SK-N-DZ (cell line): ENCODE results near the gene SPATA3.
"Not testable (repeated sequence)": the region's sequence is repeated elsewhere in the genome, so short reads cannot be mapped to it uniquely, and the experiment has no call there.

Source experiments
- DNase-seq: peaks from one replicate; pipeline ENCODE4 v3.0.0-alpha.2; 2015; ENCODE audit warnings: low spot score

Gene SPATA3

DNA sequence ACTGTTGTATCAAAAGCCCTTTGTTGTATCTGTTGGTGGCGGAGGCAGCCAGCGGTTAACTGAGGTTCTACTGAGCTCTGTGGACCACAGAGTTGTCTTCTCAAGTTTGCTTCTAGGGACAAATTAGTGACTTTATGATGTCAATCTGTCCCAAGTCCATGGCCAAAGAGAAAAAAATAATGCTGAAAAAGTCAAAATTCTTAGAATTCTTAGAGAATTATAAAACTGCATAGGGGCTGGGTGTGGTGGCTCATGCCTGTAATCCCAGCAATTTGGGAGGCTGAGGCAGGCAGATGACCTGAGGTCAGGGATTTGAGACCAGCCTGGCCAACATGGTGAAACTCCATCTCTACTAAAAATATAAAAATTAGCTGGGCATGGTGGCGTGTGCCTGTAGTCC, 29.1 kb downstream of the SPATA3 start:
- not testable (repeated sequence) for DNase-seq

DNA sequence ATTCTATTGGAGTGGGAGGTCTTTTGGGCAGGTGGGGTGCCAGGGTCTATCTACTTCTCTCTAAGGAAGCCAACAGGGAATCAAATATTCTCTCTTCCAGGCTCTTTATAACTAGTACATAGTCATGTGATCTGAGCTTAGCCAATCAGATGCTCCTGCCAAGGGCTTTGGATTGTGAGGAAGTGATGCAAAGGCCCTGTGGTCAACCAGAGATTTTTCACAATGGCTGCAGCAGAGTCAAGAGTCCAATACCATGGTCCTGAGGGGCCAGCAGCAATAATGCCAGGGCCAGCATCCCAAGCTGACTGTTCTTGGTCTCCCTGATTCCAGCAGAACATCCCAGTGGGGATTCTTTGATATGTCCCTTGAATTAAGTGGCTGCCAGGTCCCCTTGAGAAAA, 33.0 kb downstream of the SPATA3 start:
- DNase-seq = no peak

DNA sequence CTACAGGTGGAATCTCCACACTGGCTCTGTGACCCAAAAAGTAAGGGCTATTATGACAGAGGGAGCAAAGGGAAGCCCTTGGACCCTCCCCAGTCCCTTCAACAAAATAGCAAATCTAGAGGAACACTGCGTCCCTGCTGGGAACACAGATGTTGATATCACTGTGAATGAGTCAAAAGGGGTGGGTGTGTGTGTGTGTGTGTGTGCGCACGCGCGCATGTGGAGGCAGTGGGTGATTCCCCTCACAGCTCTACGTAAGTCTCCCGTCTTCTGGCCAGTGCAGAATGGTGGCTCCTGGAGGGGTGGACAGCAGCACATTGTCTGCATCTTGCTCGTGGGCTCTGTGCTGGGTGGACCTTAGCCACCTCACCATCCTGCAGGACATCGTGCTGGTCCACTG, 33.6 kb downstream of the SPATA3 start:
- no peak for DNase-seq

DNA sequence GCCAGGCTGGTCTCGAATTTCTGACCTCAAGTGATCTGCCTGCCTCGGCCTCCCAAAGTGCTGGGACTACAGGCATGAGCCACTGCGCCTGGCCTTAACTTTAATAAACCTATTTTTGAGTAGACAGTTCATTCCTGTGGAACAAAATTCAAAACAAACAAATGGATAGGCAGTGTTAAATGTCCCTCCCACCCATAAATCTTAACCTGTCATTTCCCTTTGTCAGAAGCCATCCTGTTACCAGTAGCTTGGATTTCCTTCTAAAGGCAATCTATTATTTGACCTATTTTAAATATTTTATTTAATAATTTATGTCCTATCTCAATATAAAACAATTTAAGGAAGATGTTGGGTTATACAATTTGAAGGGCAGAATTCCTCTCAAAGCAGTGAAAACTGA, 34.8 kb downstream of the SPATA3 start:
- DNase-seq = no peak

DNA sequence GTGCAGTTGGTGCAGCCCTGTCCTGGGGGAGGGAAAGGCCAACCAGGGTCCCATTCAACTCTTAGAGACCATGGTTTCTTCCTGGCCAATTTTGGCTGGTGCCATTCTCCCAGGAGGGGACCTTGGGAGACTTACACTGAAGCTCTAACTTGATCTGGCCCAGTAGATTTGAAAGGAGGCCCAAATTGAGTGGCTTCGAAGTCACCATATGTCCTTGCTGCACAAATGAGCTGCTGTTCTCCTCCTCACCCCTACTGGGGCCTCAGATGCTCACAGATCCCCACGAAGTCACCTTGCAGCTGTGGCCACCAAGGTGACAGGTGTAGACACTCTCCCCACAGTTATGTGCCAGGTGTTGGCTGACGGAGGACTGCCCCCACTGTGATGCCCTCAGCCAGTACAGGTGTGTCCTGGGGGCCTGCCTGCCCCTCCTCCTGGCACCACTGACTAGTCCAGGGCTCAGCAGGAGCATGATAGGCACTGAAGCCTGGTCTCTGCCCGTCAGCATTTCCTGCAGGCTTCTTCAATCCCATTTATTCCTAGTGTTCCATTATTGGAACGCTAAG, 36.7 kb downstream of the SPATA3 start:
- DNase-seq = no peak

DNA sequence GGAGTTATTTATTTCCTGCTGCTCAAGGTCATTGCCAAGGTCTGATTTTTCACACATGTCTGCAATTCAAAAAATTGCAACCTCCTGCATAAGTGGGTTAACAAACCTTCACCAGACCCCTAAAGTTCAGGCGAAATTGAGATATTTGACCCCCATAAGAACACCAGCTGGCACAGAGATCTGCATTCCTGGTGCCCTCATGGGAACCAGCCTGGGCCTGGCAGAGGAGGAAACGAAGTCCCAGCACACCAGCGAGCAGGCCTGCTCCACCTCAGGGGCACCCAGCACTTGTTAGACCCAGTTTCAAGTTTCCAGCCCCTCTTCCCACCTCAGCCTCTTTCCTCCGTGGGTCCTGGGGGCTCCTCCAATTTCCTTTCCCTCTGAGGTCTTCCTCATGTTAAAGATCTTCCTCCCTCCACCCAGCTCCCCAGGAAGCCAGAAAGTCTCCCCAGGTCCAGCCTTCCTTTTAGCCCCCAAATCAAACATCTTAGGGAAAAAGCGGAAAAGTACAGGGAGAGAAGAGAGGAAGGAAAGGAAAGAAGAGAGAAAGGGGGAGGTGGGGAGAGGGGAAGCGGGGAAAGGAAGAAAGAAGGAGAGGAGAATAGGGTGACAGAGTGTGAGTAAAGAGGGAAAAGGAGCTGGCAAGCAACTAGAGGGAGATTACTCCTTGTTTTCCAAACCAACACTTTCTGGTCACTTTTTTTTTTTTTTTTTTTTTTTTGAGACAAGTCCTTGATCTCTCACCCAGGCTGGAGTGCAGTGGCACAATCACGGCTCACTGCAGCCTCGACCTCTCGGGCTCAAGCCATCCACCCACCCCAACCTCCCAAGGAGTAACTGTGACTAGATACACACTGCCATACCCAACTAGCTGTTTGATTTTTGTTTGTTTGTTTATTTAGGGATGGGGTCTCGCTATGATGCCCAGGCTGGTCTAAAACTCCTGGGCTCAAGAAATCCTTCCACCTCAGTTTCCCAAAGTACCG, 37.5 kb downstream of the SPATA3 start:
- DNase-seq = no peak

DNA sequence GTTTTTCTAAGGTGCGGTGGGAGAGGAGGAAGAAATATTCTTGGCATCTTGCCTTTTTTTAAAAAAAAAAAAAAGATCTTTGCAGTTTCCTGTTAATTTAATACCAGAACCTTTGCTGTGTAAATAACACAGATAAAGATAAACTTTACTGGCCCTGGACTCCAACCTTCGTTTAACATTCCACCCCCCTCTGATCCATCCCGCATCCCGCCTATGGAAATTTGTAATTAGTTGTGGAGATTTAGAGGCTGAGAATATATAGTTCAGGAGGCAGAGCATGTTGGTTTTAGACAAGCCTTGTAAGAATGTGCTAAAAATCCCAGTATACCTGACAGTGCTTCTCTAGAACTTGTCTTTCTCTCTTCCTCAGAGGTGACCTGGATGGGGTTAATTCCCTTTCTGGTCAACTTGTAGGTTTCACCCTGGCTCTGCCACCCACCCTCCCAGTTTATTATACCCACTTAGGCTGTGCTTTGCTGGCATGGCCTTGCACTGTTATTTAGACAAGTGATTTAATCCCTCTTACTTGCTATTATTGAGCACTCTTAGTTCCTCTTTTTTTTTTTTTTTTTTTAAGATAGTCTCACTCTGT, 38.5 kb downstream of the SPATA3 start:
- no peak for DNase-seq

DNA sequence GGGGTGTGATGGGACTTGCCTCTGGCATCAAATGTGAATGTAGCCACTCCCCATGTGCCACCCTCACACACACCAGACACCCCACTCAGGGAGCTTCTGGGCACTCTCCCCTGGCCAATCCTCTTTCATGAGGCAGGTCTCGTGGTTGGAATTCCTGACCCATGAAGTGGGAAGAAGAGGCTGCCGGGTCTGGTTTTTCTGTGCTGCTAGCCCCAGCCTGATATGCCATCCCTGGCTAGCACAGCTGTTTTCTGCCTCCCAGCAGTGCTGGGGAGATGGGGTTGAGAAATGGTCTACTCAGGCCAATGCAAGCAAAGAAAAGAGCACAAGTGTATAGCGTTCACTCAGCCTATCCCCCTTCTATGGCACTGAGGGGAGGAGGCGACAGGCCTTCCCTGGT, 40.2 kb downstream of the SPATA3 start:
- DNase-seq = no peak

DNA sequence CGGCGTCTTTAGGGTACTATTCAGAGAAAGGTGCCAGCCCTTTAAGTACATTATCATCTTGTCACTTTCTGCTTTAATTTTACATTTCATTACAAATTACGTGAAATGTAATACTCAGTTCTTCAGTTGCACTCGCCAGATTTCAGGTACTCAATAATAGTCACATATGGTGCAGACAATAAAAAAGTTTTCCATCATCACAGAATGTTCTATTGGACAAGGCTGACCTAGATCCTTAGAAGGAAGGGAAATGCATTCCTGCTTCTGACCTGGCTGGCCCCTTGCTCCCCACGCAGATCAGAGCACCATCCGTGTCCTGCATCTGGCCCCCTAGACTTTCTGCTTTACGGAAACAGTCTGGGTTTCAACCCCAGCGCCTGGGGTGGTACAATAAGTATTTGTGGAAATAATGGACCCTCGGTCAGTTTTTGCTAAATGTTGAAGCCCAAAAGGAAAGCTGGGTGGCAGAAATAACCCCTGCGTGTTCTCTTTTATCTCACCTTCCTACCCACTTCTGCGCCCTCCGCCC, 40.7 kb downstream of the SPATA3 start:
- DNase-seq = no peak

DNA sequence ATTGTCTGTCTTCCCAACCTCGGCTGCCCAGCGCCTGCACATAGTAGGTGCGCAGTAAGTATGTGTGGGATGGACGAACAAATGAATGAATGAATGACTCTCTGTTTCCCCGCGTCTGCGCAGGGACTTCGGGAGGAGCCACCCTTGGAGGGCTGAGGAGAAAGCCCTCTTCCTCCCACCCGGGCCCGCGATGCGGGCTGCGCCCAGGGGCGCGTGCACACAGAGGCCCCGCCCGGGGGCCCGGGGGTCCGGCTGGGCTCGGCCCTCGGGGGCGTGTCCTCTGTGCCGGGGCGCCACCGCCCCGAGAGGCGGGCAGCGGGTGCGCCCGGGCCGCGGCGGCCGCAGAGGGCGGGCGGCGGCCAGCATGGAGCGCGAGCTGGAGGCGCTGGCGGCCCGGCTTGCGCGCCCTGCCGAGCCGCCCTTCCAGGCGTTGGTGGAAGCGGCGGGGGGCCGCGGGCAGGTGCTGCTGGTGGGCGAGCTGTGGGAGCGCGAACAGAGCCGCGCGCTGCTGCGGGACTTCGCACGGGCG, 41.3 kb downstream of the SPATA3 start, which contains the start of gene C2orf72:
Gene C2orf72 (plus strand): TSS at position 322 of the 529 bp plus-strand sequence. CDS start 43 bp downstream, at position 365.
- no peak for DNase-seq

DNA sequence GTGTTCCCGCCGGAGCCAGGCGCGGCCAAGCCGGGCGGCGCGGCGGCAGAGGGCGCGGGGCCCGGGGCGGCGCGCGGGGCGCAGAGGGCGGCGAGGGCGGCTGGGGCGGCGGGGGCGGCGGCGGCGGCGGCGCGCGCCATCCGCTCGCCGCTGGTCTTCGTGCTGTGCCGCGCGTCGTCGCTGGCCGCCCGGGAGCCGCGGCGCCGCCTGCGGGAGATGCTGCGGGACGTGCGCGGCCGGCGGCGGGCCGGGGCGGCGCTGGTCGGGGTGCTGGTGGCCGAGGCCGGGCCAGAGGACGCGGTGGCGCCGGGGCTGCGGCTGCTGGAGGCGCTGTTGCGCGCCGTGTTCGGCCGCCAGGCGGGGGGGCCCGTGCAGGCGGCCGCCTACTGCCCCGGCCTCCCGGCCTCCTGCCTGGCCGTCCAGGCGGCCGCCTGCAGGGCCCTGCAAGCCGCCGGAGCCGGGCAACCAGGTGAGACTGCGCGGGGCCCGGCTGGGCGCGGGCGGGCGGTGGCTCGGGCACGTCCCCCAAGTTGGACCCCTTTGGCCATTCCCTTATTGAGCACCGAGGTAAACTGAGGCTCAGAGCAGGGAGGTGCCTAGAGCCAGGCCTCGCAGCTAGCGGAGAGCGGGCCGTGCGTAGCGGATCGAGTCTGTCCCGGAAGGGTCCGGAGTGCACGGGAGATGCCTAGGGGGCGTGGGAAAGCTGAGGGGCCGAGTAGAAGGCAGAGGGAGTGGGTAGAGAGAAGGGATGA, 42.0 kb downstream of the SPATA3 start:
- DNase-seq = no peak

DNA sequence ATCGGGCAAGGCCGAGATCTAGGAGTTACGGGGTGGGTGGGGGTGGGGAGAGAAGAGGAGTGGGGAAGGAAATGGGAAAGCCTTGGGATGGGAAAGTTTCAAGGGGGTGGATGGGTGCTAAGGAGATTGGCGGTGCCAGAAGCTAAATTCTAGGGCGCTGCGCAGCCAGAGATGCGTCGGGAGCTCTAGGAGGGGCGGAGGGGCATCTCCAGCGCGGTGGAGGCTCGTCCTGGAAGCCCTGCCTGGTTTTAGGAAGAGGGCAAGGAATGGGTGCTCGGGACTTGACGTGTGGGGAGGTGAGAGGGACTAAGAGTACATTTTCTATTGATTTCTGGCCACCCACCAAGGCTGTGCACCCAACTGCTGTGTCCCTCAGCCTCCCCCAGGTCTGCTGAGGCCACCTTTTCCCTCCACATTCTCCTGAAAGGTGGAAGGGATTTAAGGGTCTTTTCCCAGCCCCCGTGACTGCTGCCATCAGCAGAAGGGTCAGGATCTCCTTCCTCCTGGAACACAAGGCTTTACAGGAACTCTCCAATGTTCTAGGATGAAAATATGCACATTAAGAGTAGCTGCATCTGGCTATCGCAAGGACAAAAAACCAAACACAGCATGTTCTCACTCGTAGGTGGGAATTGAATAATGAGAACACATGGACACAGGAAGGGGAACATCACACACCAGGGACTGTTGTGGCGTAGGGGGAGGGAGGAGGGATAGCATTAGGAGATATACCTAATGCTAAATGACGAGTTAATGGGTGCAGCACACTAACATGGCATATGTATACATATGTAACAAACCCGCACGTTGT, 42.8 kb downstream of the SPATA3 start:
- DNase-seq = no peak

DNA sequence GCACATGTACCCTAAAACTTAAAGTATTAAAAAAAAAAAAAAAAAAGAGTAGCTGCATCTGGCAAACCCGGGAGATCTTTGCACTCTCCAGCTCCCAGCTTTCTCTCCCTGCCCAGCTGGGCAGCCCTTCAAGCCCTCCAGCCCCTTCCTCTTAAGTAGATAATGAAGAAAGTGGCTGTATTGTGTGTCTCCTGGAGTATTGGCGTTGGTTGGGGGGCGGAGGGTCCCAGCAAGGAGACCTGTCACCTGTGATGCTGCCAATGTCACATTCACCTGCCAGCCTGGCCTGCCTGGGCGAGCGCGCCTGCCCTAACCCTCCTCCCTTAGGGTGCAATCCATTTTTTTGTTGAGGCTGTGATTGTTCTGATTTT, 43.4 kb downstream of the SPATA3 start:
- DNase-seq = no peak

DNA sequence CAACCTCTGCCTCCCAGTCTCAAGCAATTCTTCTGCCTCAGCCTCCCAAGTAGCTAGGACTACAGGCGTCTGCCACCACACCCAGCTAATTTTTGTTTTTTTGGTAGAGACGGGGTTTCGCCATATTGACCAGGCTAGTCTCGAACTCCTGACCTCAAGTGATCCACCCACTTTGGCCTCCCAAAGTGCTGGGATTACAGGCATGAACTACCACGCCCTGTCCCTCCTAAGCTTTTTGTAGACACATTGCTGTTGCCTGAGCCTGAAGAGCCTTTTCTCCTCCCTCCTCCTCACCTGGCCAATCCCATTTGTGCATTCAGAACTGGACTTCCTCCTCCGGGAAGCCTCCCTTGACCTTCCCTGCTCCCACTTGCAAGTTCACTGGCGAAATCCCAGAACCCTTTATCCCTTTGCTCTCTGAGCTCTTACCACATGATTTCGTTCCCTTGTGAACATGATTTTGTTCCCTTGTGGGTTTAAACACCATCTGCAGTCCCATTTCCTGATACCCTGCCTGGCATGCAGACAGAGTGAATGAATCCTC, 44.0 kb downstream of the SPATA3 start:
- DNase-seq = no peak

DNA sequence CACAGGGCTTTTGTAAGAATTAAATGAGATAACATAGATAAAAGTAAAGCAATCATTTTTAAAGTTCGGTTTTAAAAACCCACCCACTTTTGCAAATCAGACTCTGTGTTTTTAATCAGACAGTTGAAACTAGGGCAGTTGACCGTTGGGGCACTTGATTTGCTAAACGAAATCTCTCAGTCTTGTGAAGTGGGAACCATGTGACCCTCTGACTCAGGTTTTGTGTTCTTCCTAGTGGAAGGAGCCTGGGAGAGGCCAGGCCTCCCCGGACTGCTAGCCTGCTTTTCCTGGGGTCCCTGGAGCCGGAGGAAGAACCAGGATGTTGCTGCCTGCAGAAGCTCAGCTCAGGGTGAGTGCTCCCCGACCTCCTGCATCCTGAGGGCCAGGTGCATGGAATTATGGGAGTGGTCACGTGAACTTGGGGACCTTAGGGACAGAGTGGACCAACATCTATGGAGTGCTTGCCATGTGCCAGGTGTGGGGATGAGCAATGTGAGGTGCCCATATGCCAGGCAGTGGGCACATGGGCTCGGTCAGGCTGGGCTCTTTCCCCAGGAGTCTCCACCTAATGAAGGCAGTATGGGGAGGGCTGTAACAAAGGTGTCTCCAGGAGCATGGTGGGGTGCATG, 45.3 kb downstream of the SPATA3 start:
- no peak for DNase-seq

DNA sequence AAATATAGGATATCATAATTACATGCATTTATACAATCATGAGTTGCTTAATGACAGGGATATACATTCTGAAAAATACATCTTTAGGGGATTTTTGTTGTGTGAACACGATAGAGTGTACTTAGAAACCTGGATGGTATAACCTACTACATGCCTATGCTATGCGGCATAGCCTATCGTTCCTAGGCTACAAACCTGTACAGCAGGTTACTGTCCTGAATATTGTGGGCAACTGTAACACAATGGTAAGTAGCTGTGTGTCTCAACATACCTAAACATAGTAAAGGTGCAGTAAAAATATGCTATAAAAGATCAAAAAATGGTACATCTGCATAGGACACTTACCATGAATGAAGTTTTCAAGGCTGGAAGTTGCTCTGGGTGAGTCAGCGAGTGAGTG, 47.9 kb downstream of the SPATA3 start:
- no peak for DNase-seq

DNA sequence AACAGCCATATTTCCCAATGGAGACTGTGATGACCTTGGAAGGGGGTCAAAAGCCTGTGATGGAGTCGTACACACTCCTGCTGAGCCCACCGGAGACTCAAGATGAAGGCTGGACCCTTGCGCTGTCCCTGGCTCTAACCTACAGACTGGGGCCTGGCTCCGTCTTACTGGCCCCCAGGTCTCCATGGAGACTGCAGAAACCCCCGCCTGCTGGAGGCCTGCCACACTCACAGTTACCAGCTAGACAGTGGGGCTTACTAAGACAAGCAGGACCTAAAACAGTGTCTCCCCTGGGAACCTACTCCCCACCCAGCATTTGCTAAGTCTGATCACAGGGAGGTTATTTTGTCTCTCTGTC, 51.0 kb downstream of the SPATA3 start:
- no peak for DNase-seq

DNA sequence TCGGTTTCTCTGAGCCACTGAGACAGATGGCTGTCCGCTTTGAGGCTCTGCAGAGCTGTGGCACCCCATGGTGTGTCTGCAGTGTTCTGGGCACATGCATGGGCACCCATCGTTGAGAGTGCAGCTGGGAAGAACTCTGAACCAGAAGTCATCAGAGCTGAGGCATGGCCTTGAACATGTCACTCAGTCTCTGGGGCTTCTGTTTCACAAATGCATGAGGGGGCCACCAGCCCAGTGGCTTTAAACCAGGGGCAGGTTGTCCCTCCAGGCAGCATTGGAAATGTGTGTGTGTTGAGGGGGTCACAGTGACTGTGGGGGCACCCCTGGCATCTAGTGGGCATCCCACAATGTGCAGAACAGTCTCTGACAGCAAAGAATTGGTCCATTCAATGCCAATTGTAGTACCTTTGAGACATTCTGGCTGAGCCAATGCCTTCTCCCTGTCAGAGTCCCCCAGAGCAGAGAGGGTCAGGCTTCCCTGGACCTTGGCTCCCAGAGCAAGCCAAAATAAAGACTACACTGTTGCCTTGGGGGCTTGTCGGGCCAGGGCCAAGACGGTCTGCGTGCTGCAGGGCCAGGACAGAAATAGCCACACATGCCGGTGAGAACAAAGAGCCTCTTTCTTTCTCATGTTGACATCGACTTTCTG, 51.5 kb downstream of the SPATA3 start:
- no peak for DNase-seq
